ENCODE results near the gene TBPL1.

DNA sequence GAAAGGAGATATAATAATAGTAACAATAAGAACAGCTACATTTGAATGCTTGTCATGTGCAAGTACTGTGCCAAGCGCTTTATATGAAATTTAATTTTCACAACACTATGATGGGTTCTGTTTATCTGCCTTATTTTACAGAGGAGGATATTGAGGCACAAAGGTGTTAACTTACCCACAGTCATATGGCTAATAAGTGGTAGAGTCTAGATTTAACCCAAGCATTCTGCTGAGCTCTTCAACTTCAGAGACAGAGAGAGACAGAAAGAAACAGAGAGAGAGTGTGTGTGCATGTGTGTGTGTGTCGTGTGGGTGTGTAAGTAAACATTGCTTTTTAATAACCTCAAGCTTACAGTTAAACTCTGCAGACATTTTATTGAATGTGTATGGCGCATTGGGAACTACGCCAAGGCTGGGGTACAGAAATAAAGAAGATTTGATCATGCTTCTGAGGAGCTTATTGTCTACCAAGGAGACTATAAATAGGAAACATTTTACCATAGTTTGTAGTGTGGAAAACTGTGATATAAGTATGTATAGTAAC is 12.9 kb downstream of the TBPL1 start:
- TF ChIP-seq, protein P1, sequence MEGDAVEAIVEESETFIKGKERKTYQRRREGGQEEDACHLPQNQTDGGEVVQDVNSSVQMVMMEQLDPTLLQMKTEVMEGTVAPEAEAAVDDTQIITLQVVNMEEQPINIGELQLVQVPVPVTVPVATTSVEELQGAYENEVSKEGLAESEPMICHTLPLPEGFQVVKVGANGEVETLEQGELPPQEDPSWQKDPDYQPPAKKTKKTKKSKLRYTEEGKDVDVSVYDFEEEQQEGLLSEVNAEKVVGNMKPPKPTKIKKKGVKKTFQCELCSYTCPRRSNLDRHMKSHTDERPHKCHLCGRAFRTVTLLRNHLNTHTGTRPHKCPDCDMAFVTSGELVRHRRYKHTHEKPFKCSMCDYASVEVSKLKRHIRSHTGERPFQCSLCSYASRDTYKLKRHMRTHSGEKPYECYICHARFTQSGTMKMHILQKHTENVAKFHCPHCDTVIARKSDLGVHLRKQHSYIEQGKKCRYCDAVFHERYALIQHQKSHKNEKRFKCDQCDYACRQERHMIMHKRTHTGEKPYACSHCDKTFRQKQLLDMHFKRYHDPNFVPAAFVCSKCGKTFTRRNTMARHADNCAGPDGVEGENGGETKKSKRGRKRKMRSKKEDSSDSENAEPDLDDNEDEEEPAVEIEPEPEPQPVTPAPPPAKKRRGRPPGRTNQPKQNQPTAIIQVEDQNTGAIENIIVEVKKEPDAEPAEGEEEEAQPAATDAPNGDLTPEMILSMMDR (IDR thresholded peaks at IDR 0.05), result no peak
- TF ChIP-seq POLR2A (IDR thresholded peaks at IDR 0.05) (no peak), EP300 (IDR thresholded peaks at IDR 0.05) (no peak)

Measured in tibial nerve (tissue), 4 donors.